Measurements from ENCODE around the gene SRRM2. TPM values are rescaled to one million over a fixed set of nuclear protein-coding genes. Genes with fewer than 3 reads are reported as not detected.
A peak's percentile ranks its signal among the peaks of the same experiment; 100 is the strongest.

SRRM2 gene
- 1,000 to 10,000 TPM in 1 of 2 donors, 100 to 1,000 TPM in 1; 569 to 1,109 TPM for total RNA-seq

DNA sequence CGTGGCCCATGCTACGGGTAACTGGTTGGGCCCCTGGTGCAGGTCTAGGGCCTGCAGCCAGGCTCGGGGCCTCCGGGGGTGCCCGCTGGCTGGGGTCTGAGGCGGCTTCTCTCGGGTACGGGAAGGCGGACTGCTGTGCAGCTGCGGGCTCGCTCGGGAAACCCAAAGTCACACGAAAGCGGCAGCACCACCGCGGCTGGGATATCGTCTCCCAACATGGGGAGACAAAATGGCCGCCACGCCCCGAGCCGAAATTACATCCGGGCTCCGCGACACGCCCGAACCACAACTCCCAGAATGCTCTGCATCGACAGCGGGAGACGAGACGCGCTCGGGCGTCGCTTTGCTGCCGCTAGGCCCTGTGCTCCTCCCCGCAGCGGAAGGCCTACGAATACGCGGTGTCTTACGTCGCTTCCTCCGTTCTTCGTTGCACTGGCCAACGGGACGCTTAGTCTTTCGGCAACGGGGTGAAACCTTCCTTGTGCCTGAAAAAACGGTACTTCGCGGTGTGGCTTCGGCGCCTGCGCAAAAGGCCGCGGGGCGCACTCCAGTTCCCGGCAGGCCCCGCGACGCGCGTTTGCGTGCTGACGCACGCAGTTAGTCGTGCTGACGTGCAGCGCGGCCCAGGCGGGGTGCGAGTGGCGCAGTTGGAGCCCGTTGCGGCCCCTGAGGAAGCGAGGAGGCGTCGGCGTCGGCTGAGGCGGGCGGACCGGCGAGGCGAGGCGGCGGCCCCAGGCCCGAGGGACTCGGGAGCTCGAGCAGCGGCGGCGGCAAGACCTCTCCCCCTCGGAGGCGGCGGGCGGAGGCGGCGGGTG, at the start of gene SRRM2:
Gene SRRM2, plus strand, starts transcription at position 604 of the 815 bp plus-strand sequence. CDS start 3,727 bp downstream, outside the sequence.
- peak; percentile 95 for DNase-seq (ENCODE audit: low spot score)
- no peaks in the 10 kb centered on the region for H3K27me3 Mint-ChIP-seq
- H3K36me3 Mint-ChIP-seq = peaks cover 36% of the 10 kb centered on the region
- peak within 1 kb of the TSS; percentile 94 for H3K4me3 Mint-ChIP-seq
- peaks cover 49 to 54% of the 10 kb centered on the region in 2 donors for H3K4me1 Mint-ChIP-seq (ENCODE audit: low read depth in 2 of 2)
- no peaks in the 10 kb centered on the region for H3K9me3 Mint-ChIP-seq
- ATAC-seq = peak; percentile 94 to 96
- H3K27ac Mint-ChIP-seq = peak within 1 kb of the TSS; percentile 94 to 97

DNA sequence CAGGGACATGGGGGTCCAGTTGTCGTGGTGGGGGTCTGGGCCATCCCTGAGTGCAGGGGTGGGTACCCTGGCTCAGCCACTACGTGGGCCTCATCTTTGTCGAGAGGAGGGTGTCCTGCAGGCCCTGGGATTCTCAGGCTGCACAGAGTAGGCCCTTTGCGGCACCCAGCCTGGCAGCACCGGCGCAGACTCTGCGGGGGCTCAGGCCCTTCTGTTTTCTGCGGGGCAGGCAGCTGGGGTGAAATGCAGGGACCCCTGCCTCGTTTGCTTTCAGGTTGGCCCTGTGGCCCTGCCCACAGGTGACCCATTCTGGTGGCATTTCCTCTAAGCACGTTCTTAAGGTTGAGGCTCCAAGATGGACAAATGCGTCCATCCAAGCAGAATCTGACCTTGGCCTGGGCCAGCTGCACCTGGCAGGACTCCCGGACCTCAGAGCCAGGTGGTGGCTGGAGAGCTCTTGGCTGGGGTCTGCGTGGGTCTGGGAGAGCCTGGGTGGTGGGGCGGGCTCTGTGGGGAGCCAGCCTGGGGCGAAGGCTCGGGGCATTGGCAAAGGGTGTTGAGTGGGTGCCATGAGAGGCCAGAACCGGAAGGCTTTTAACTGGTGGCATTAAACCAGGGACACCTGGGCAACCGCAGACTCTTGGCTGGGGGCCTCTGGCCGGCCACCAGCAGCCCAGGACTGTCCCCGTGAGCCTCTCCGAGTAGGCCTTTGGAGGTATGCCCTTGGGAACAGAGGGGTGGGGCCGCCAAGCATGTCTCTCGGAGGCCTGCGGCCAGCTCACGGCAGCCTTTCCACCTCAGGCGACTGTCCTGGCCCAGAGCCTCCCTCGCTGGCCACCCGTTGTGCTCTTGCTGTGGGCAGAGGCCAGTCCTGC, 49.3 kb upstream of the SRRM2 start:
- no peak for ATAC-seq
- no peaks in the 10 kb centered on the region for H3K4me1 Mint-ChIP-seq (ENCODE audit: low read depth in 2 of 2)
- no peak overlapping the region for H3K4me3 Mint-ChIP-seq
- H3K27ac Mint-ChIP-seq = no peak overlapping the region
- no peaks in the 10 kb centered on the region for H3K27me3 Mint-ChIP-seq
- no peaks in the 10 kb centered on the region for H3K9me3 Mint-ChIP-seq
- no peaks in the 10 kb centered on the region for H3K36me3 Mint-ChIP-seq
- DNase-seq (ENCODE audit: low spot score) = no peak

DNA sequence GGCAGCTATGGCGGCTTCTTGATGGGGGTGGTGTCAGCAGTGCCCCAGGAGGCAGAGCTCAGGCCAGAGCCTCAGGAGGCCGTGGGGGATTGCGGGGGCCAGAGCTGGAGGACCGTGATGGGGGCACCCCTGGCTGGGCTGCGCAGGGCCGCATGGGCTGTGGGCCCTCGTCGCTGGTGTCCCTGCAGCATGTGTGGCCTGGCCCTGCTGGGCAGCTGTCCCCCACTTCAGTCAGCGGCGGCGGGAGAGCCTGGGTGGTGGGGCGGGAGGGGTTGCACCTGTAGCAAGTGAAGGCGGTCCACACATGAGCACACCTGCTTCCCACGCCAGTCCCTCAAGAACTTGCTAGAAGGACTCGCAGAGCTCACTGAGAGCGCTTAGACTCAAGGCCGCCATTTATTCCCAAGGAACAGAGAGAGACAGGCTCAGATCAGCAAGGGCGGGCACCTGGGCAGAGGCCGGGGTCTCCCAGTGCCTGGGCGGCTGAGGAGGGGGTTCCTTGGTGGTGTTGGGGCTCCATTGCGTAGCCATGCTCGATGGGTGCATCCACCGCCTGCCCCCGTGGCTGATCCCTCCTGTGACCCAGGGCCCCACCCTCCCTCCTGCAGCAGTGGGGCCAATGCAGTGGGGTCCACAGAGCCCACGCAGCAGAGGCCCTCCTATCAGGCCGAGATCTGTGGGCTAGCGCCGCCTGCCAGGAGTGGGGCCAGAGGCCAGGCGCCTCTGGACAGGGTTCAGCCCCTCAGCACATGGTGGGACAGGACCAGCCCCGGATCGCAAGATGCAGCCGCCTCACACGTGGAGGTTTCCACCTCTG, 48.1 kb upstream of the SRRM2 start:
- Mint-ChIP-seq H3K27ac (no peak overlapping the region), H3K4me1 (ENCODE audit: low read depth in 2 of 2) (no peaks in the 10 kb centered on the region), H3K36me3 (no peaks in the 10 kb centered on the region), H3K9me3 (no peaks in the 10 kb centered on the region), H3K4me3 (no peak overlapping the region), H3K27me3 (no peaks in the 10 kb centered on the region)
- DNase-seq (ENCODE audit: low spot score) = no peak
- ATAC-seq = no peak

DNA sequence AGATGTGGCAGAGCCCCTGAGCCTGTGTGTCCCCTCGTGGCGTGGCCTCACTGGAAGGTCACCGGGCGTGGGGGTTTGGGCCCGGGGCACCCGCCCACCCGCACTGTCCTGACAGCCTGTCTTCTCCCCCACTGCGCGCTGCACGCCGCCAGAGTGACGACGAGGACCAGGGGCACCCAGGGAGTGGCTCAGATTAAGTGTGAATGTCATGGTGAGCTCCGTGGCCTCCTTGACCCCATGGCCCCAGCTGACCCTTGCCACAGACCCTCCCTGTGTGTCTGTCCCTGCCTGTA, 47.5 kb upstream of the SRRM2 start:
- H3K4me1 Mint-ChIP-seq (ENCODE audit: low read depth in 2 of 2) = no peaks in the 10 kb centered on the region
- no peaks in the 10 kb centered on the region for H3K36me3 Mint-ChIP-seq
- H3K4me3 Mint-ChIP-seq = no peak overlapping the region
- no peaks in the 10 kb centered on the region for H3K9me3 Mint-ChIP-seq
- H3K27me3 Mint-ChIP-seq = no peaks in the 10 kb centered on the region
- H3K27ac Mint-ChIP-seq = no peak overlapping the region
- DNase-seq (ENCODE audit: low spot score) = no peak
- ATAC-seq = no peak

DNA sequence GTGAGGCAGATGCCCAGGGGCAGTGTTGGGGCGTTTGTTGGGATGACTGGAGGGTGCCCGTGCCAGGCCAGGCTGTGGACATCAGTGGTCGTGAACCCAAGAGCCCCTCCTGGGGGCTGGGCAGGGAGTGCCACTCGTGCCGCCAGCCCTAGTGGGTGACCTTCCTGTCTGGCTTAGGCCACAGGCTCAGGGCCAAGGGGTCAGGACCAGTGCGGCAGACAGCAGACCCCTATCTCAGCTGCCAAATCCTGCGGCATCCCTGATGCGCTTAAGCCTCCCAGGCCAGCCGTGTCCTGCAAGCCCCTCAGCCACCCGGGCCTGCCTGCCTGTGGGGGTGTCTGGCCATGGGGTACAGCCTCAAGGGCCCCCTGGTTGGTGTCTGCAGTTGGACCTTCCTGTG, 47.1 kb upstream of the SRRM2 start:
- no peaks in the 10 kb centered on the region for H3K36me3 Mint-ChIP-seq
- no peak overlapping the region for H3K4me3 Mint-ChIP-seq
- DNase-seq (ENCODE audit: low spot score) (no peak), ATAC-seq (no peak)
- no peaks in the 10 kb centered on the region for H3K4me1 Mint-ChIP-seq (ENCODE audit: low read depth in 2 of 2)
- H3K27me3 Mint-ChIP-seq = no peaks in the 10 kb centered on the region
- no peak overlapping the region for H3K27ac Mint-ChIP-seq
- H3K9me3 Mint-ChIP-seq = no peaks in the 10 kb centered on the region

DNA sequence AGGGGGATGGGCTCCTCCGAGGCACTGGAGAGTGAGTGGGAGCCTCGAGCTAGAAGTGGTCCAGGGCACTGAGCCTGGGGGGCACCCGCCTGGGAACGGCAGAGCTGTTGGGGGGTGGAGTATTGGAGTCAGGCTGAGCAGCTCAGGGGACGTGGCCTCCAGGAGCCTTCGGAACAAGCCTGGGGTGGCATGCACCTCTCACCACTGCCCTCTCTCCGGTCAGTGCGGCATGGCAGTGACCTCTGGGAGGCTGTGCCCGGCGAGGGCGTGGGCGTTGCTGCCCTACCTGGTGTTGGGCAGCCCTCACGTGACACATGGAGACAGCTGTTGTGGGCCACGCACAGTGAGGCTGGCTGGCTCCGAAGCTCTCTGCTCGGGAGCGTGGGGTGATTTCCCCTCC, 46.4 kb upstream of the SRRM2 start:
- DNase-seq (ENCODE audit: low spot score) (no peak), ATAC-seq (no peak)
- Mint-ChIP-seq H3K27ac (no peak overlapping the region), H3K27me3 (no peaks in the 10 kb centered on the region), H3K4me1 (ENCODE audit: low read depth in 2 of 2) (no peaks in the 10 kb centered on the region), H3K36me3 (no peaks in the 10 kb centered on the region), H3K4me3 (no peak overlapping the region), H3K9me3 (no peaks in the 10 kb centered on the region)

DNA sequence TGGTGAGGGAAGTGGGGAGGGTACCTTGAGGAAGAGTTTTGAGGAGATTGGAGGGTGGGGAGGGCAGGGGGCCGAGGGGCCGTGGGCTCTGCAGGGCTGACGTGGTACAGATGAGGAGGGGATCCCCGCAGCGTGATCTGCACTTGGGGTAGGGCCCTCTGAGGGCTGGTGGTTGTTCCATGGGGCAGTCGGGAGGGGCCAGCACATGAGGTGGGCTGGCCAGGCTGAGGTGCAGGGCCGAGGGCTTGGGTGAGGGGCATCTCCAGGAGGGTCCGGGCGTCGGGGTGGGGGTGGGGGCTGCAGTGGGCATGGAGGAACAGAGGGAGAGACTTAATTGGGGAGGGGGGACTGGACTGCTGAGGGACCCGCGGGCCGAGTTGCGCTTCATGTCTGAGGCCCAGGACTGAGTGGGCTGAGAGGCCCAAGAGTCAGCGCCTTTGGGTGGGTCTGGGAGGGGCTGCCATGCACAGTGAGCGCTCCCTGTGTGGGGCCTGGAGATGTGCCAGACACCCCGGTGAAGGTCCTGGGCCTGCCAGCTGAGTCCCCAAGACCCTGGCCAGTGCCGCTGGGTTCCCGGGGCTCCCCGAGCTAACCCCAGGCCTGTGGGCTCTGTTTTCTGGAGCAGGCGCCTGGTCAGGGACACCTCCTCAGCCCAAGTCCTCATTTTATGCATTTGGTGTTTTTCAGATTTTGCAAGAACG, 45.7 kb upstream of the SRRM2 start:
- H3K9me3 Mint-ChIP-seq = no peaks in the 10 kb centered on the region
- H3K27ac Mint-ChIP-seq = no peak overlapping the region
- H3K4me1 Mint-ChIP-seq (ENCODE audit: low read depth in 2 of 2) = no peaks in the 10 kb centered on the region
- no peak for ATAC-seq
- no peak overlapping the region for H3K4me3 Mint-ChIP-seq
- H3K36me3 Mint-ChIP-seq = no peaks in the 10 kb centered on the region
- H3K27me3 Mint-ChIP-seq = no peaks in the 10 kb centered on the region
- DNase-seq (ENCODE audit: low spot score) = no peak

DNA sequence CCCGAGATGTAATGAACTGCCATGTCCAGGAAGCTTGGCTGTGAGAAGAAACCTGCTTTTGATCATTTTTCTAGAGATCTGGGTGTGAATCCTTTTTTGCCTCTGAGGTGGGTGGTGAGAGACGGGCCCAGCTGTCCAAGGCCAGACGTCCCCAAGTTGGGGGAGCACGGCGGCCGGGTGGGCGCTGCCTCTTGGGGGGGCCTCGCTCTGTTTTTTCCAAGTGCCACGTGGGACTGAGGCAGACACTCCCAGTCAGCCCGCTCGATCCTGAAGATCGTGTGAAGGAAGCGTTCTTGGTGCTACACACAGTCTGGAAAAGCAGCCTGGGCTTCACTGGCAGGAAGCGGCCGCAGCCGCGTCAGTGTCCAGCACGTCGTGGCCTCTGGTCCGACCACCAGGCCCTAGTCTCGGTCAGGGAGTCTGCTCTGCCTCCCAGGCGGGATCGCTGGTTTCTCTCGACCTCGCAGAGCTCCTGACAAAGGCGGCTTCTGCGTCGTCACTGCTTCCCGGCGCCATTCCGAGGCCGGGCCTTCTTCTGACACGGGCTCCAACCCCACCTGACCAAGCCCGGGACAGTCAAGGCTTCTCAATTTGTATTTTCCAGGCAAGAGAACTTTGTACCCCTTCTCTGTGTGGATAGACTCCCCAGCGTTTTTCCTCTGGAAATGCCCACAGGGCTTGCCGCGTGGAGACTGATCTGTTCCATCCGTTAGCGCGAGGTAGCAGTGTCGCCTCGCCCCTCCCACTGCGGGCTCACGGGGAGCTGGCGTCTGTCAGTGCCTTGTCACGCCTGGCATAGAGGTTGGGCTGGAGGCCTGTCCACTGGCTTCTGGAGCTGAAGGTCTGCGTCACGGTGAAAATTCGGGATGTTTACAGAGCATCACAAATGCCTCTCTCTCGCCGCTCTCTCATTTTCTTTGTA, 44.8 kb upstream of the SRRM2 start:
- ATAC-seq (no peak), DNase-seq (ENCODE audit: low spot score) (peak; percentile 60)
- no peak overlapping the region for H3K27ac Mint-ChIP-seq
- H3K27me3 Mint-ChIP-seq = no peaks in the 10 kb centered on the region
- no peaks in the 10 kb centered on the region for H3K9me3 Mint-ChIP-seq
- no peaks in the 10 kb centered on the region for H3K36me3 Mint-ChIP-seq
- no peaks in the 10 kb centered on the region for H3K4me1 Mint-ChIP-seq (ENCODE audit: low read depth in 2 of 2)
- no peak overlapping the region for H3K4me3 Mint-ChIP-seq

DNA sequence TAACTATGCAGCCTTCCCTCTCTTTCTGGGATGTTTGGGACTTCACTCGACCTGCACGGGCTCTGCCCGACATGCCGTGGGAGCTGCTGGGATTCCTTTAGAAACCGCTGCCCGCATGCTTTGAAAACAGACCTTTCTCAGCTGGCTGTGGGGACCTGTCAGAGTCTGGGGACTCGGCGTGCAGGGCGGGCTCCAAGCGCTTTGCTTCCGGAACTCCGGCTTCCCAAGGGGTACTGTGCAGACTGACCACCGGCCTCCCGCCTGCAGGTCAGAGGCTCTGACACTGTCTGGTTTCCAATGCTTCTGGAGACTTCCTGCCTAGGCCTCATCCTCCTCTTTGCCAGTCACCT, 44.2 kb upstream of the SRRM2 start:
- H3K27ac Mint-ChIP-seq = no peak overlapping the region
- H3K36me3 Mint-ChIP-seq = no peaks in the 10 kb centered on the region
- no peaks in the 10 kb centered on the region for H3K4me1 Mint-ChIP-seq (ENCODE audit: low read depth in 2 of 2)
- H3K4me3 Mint-ChIP-seq = no peak overlapping the region
- no peak for ATAC-seq
- no peaks in the 10 kb centered on the region for H3K9me3 Mint-ChIP-seq
- H3K27me3 Mint-ChIP-seq = no peaks in the 10 kb centered on the region
- DNase-seq (ENCODE audit: low spot score) = peak; percentile 16

DNA sequence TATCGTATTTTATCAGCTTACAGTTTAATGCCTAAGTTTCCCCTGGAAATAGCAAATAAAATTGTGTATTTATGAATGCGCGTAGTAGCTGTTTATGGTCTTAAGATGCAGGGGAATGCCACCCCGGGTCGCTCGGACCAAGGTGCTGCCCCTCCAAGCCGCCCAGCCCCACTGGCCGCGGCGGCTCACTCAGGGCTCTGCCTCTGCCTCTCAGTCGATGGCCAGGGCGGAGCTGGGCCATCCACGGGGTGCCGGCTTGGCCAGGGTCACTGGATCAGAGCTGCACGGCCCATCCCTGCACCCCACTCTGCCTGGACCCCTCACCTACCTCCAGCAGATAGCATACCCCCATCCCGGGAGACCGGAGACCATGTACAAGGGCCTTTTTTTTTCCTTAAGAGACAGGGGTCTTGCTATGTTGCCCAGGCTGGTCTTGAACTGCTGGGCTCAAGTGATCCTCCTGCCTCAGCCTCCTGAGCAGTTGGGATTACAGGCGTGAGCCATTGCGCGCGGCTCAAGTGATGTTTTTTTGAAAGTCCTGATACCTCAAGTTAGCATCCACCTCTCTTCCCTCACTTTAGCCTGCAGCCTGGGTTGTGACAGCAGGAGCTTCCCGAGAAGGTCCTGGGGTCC, 43.4 kb upstream of the SRRM2 start:
- Mint-ChIP-seq H3K4me3 (no peak overlapping the region), H3K4me1 (ENCODE audit: low read depth in 2 of 2) (no peaks in the 10 kb centered on the region), H3K27me3 (no peaks in the 10 kb centered on the region), H3K9me3 (no peaks in the 10 kb centered on the region), H3K36me3 (no peaks in the 10 kb centered on the region), H3K27ac (no peak overlapping the region)
- ATAC-seq = no peak
- peak; percentile 57 for DNase-seq (ENCODE audit: low spot score)

DNA sequence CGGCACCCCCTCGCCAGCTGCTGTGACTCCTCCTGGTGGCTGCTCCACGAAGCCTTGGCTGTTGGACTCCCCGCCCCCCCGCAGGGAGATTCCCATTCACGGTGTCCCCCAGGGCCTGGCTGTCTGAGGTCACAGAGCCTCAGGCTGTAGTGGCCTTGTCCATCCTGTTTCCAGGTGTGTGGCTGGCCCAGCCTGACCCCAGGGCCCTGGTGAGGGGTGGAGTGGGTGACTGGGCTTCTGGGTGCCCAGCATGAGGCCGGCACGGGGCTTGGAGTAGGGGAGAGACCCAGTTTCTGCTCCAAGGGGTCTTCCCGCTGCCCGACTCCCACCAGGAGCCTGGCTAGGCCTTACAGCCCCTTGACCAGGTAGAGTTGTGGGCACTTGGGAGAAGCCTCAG, 42.9 kb upstream of the SRRM2 start:
- no peak for ATAC-seq

DNA sequence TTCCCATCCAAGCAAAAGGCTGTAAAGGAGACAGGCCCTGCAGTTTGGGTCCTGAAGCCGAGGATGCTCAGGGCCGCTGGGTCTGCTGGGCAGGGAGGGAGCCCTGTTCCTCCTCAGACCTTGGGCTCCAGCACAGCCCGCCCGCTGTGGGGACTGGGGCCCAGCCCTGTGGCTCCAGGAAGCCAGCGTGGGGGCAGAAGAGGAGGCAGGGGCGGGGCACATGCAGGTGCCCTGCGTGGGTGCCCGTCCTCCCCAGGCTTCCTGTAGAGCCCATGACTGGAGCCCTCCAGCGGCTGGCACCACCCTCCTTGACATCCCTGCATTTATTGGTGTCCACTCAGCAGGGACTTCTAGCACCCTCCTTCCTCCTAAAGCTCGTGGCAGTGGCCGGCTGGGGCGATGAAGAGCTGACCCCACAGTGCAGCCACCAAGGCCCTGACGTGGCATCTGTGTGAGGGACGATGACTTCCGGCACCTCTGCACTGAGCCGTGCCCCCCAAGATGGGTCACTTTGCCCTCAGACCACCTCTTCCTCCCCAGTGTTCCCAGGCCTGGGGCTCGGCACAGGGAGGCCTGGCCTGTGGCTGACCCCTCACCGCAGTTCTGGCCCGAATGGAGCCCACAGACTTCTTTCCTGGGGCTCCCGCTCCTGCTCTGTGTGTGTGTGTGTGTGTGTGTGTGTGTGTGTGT, 42.3 kb upstream of the SRRM2 start:
- DNase-seq (ENCODE audit: low spot score) = no peak
- Mint-ChIP-seq H3K9me3 (no peaks in the 10 kb centered on the region), H3K27ac (no peak overlapping the region), H3K36me3 (no peaks in the 10 kb centered on the region), H3K4me1 (ENCODE audit: low read depth in 2 of 2) (peaks cover 4% of the 10 kb centered on the region in 2 donors), H3K27me3 (no peaks in the 10 kb centered on the region), H3K4me3 (no peak overlapping the region)
- ATAC-seq = no peak

More for the DNA sequence above, 42.9 kb upstream of the SRRM2 start:
- H3K36me3 Mint-ChIP-seq = no peaks in the 10 kb centered on the region
- H3K27me3 Mint-ChIP-seq = no peaks in the 10 kb centered on the region
- H3K4me1 Mint-ChIP-seq (ENCODE audit: low read depth in 2 of 2) = no peaks in the 10 kb centered on the region
- H3K4me3 Mint-ChIP-seq = no peak overlapping the region
- no peaks in the 10 kb centered on the region for H3K9me3 Mint-ChIP-seq
- H3K27ac Mint-ChIP-seq = no peak overlapping the region
- DNase-seq (ENCODE audit: low spot score) = no peak
